Measurements from ENCODE around the gene HS3ST5. TPM values are rescaled to one million over a fixed set of nuclear protein-coding genes. Genes with fewer than 3 reads are reported as not detected.

Gene HS3ST5
- total RNA-seq, 2 experiments from 2014 or later: not detected

- peaks cover 4% of the 10 kb centered on the region for H3K27me3 Mint-ChIP-seq
- intact Hi-C loops (cut with micrococcal nuclease): no loop called here
- H3K36me3 Mint-ChIP-seq (ENCODE audit: low read depth): no peaks in the 10 kb centered on the region
- DNase-seq (no peak), ATAC-seq (no peak)
- H3K4me1 Mint-ChIP-seq (ENCODE audit: low read depth): no peaks in the 10 kb centered on the region
- H3K4me3 Mint-ChIP-seq: no peak overlapping the region
- no peak overlapping the region for H3K27ac Mint-ChIP-seq
- CTCF ChIA-PET: interaction anchor here (0.7 kb wide), 1 partner anchor 9 kb away, joined by 4 read pairs; no protein-coding TSS in a partner anchor
- POLR2A ChIA-PET: no interaction called here
- no peak for TF ChIP-seq CTCF (IDR thresholded peaks at IDR 0.05)
- H3K9me3 Mint-ChIP-seq: no peaks in the 10 kb centered on the region
Observed at GRCh38 chr6:114169763-114170162, 173.1 kb downstream of the HS3ST5 start.

GRCh38 chr6:114167583-114168576 lies 174.9 kb downstream of the HS3ST5 start:
- Mint-ChIP-seq H3K27ac (no peak overlapping the region), H3K4me3 (no peak overlapping the region), H3K4me1 (ENCODE audit: low read depth) (no peaks in the 10 kb centered on the region)

GRCh38 chr6:114164207-114164606 lies 178.6 kb downstream of the HS3ST5 start:
- CTCF ChIA-PET: no interaction called here
- Mint-ChIP-seq H3K27ac (no peak overlapping the region), H3K4me3 (no peak overlapping the region), H3K4me1 (ENCODE audit: low read depth) (no peaks in the 10 kb centered on the region), H3K36me3 (ENCODE audit: low read depth) (no peaks in the 10 kb centered on the region), H3K9me3 (no peaks in the 10 kb centered on the region), H3K27me3 (peaks cover 2% of the 10 kb centered on the region)
- TF ChIP-seq CTCF (IDR thresholded peaks at IDR 0.05): no peak
- DNase-seq (no peak), ATAC-seq (no peak)
- intact Hi-C loops (cut with micrococcal nuclease): no loop called here
- POLR2A ChIA-PET: no interaction called here

More at GRCh38 chr6:114167583-114168576, 174.9 kb downstream of the HS3ST5 start:
- ChIA-PET CTCF (interaction anchor here (1.2 kb wide), 1 partner anchor 11 kb away, joined by 3 read pairs; no protein-coding TSS in a partner anchor), POLR2A (no interaction called here)
- no peaks in the 10 kb centered on the region for H3K36me3 Mint-ChIP-seq (ENCODE audit: low read depth)
- intact Hi-C loops (cut with micrococcal nuclease): no loop called here
- no peak for ATAC-seq
- peaks cover 4% of the 10 kb centered on the region for H3K27me3 Mint-ChIP-seq
- no peak for TF ChIP-seq CTCF (IDR thresholded peaks at IDR 0.05)
- no peaks in the 10 kb centered on the region for H3K9me3 Mint-ChIP-seq
- no peak for DNase-seq

- CTCF ChIA-PET: no interaction called here
- no peaks in the 10 kb centered on the region for H3K4me1 Mint-ChIP-seq (ENCODE audit: low read depth)
- no peak for ATAC-seq
Observed at GRCh38 chr6:114162691-114163347, 180.0 kb downstream of the HS3ST5 start.

More at GRCh38 chr6:114162691-114163347, 180.0 kb downstream of the HS3ST5 start:
- intact Hi-C loops (cut with micrococcal nuclease): no loop called here
- no peak overlapping the region for H3K27ac Mint-ChIP-seq
- H3K4me3 Mint-ChIP-seq: no peak overlapping the region
- no peak for TF ChIP-seq CTCF (IDR thresholded peaks at IDR 0.05)
- no peaks in the 10 kb centered on the region for H3K9me3 Mint-ChIP-seq
- H3K36me3 Mint-ChIP-seq (ENCODE audit: low read depth): no peaks in the 10 kb centered on the region
- peaks cover 2% of the 10 kb centered on the region for H3K27me3 Mint-ChIP-seq
- no peak for DNase-seq
- POLR2A ChIA-PET: no interaction called here

Measured in activated CD8-positive, alpha-beta T cell treated with anti-CD3 and anti-CD28 coated beads for 36 hours (primary cell).